Activated CD8-positive, alpha-beta memory T cell treated with anti-CD3 and anti-CD28 coated beads, Interleukin-2, amount 10 ng/mL, durations not matched to agents 7 days and 5 days (primary cell): Measurements from ENCODE around the gene GTF3C1. TPM values are rescaled to one million over a fixed set of nuclear protein-coding genes. Genes with fewer than 3 reads are reported as not detected.

Experiments
- ATAC-seq: fragments of 150-1000 bp; cut with Tn5 transposase; one replicate; pipeline ENCODE4 v1.10.0; 2021; ENCODE audit warnings: moderate library complexity
- CTCF ChIA-PET: fragments of 350-600 bp; sonication (Branson Sonifier 250); formaldehyde crosslinking; loops from one replicate; lab custom pipeline; 2021; ENCODE audit warnings: antibody characterized with exemption; lab: Charles Lee
- DNase-seq: peaks from one replicate; pipeline ENCODE4 v3.0.0-alpha.2; 2020
- H3K27ac Mint-ChIP-seq: one replicate; pipeline ENCODE4 v1.8.0; 2021; ENCODE audit warnings: mild to moderate bottlenecking, mixed read lengths
- H3K27me3 Mint-ChIP-seq: one replicate; pipeline ENCODE4 v1.8.0; 2021; ENCODE audit warnings: mixed read lengths
- H3K36me3 Mint-ChIP-seq: one replicate; pipeline ENCODE4 v1.8.0; 2021; ENCODE audit warnings: mild to moderate bottlenecking, mixed read lengths
- H3K4me1 Mint-ChIP-seq: one replicate; pipeline ENCODE4 v1.8.0; 2021; ENCODE audit warnings: mixed read lengths
- H3K4me3 Mint-ChIP-seq: one replicate; pipeline ENCODE4 v1.8.0; 2021; ENCODE audit warnings: mild to moderate bottlenecking, moderate library complexity, mixed read lengths
- H3K9me3 Mint-ChIP-seq: one replicate; pipeline ENCODE4 v1.8.0; 2022; ENCODE audit warnings: low read depth, mixed read lengths
- total RNA-seq, 2 experiments: library from RNA; stranded (reverse); gene quantifications; one replicate each; pipeline ENCODE4 v1.2.3, GENCODE V29; 2021

Gene GTF3C1
- total RNA-seq, 2 experiments from 2014 or later, result 56.1 to 58.6 TPM

- Mint-ChIP-seq H3K27ac (no peak overlapping the region), H3K4me1 (no peaks in the 10 kb centered on the region), H3K9me3 (no peaks in the 10 kb centered on the region), H3K4me3 (no peak overlapping the region), H3K27me3 (no peaks in the 10 kb centered on the region), H3K36me3 (peaks cover 48% of the 10 kb centered on the region)
- DNase-seq (no peak), ATAC-seq (no peak)
- CTCF ChIA-PET, result no interaction called here
Observed at GRCh38 chr16:27470567-27471431, 78.9 kb downstream of the GTF3C1 start.

- CTCF ChIA-PET, result no interaction called here
- no peak for ATAC-seq
- H3K4me3 Mint-ChIP-seq, result no peak overlapping the region
- H3K27me3 Mint-ChIP-seq, result no peaks in the 10 kb centered on the region
- H3K9me3 Mint-ChIP-seq, result no peaks in the 10 kb centered on the region
- no peak overlapping the region for H3K27ac Mint-ChIP-seq
- H3K4me1 Mint-ChIP-seq, result peaks cover 11% of the 10 kb centered on the region
- no peak for DNase-seq
- peaks cover 53% of the 10 kb centered on the region for H3K36me3 Mint-ChIP-seq
Observed at GRCh38 chr16:27468941-27469531, 80.7 kb downstream of the GTF3C1 start.

GRCh38 chr16:27465483-27465879, 84.2 kb downstream of the GTF3C1 start:
- no peaks in the 10 kb centered on the region for H3K9me3 Mint-ChIP-seq
- CTCF ChIA-PET, result interaction anchor here (0.8 to 1.9 kb wide), 2 partner anchors 259 to 296 kb away, joined by 3 to 6 read pairs; no protein-coding TSS in a partner anchor
- H3K4me1 Mint-ChIP-seq, result peaks cover 23% of the 10 kb centered on the region
- peaks cover 52% of the 10 kb centered on the region for H3K36me3 Mint-ChIP-seq
- ATAC-seq (no peak), DNase-seq (no peak)
- no peak overlapping the region for H3K4me3 Mint-ChIP-seq
- H3K27ac Mint-ChIP-seq, result no peak overlapping the region
- H3K27me3 Mint-ChIP-seq, result no peaks in the 10 kb centered on the region

- no peak for ATAC-seq
- H3K9me3 Mint-ChIP-seq, result no peaks in the 10 kb centered on the region
- no peaks in the 10 kb centered on the region for H3K27me3 Mint-ChIP-seq
- no peak for DNase-seq
- H3K36me3 Mint-ChIP-seq, result peaks cover 46% of the 10 kb centered on the region
- peaks cover 24% of the 10 kb centered on the region for H3K4me1 Mint-ChIP-seq
- no peak overlapping the region for H3K4me3 Mint-ChIP-seq
- CTCF ChIA-PET, result interaction anchor here (0.8 to 1.9 kb wide), 5 partner anchors 12 to 295 kb away, joined by 3 to 6 read pairs (median 3); no protein-coding TSS in a partner anchor
- H3K27ac Mint-ChIP-seq, result peak overlapping the region; percentile 46
Observed at GRCh38 chr16:27464626-27465482, 84.9 kb downstream of the GTF3C1 start.

GRCh38 chr16:27463741-27464591, 85.7 kb downstream of the GTF3C1 start:
- ATAC-seq (peak; percentile 85), DNase-seq (peak; percentile 85)
- H3K36me3 Mint-ChIP-seq, result peaks cover 39% of the 10 kb centered on the region
- no peaks in the 10 kb centered on the region for H3K27me3 Mint-ChIP-seq
- H3K4me3 Mint-ChIP-seq, result peak overlapping the region; percentile 47
- H3K27ac Mint-ChIP-seq, result peak overlapping the region; percentile 87
- H3K4me1 Mint-ChIP-seq, result peaks cover 26% of the 10 kb centered on the region
- H3K9me3 Mint-ChIP-seq, result no peaks in the 10 kb centered on the region
- CTCF ChIA-PET, result interaction anchor here (0.9 to 2.8 kb wide), 7 partner anchors 11 to 294 kb away, joined by 3 to 15 read pairs (median 5); no protein-coding TSS in a partner anchor

- Mint-ChIP-seq H3K27ac (peak overlapping the region; percentile 87), H3K36me3 (peaks cover 36% of the 10 kb centered on the region), H3K9me3 (no peaks in the 10 kb centered on the region), H3K27me3 (no peaks in the 10 kb centered on the region), H3K4me1 (peaks cover 26% of the 10 kb centered on the region), H3K4me3 (peak overlapping the region; percentile 47)
- DNase-seq (no peak), ATAC-seq (no peak)
- CTCF ChIA-PET, result interaction anchor here (0.7 to 2.8 kb wide), 14 partner anchors 10 to 353 kb away, joined by 3 to 15 read pairs (median 4); no protein-coding TSS in a partner anchor
Observed at GRCh38 chr16:27462846-27463682, 86.6 kb downstream of the GTF3C1 start.

- H3K27me3 Mint-ChIP-seq, result no peaks in the 10 kb centered on the region
- peaks cover 29% of the 10 kb centered on the region for H3K36me3 Mint-ChIP-seq
- CTCF ChIA-PET, result interaction anchor here (0.7 to 2.8 kb wide), 13 partner anchors 10 to 352 kb away, joined by 3 to 15 read pairs (median 4); no protein-coding TSS in a partner anchor
- no peak overlapping the region for H3K27ac Mint-ChIP-seq
- DNase-seq (no peak), ATAC-seq (no peak)
- H3K4me3 Mint-ChIP-seq, result no peak overlapping the region
- H3K9me3 Mint-ChIP-seq, result no peaks in the 10 kb centered on the region
- H3K4me1 Mint-ChIP-seq, result peaks cover 27% of the 10 kb centered on the region
Observed at GRCh38 chr16:27462200-27462845, 87.4 kb downstream of the GTF3C1 start.

- no peaks in the 10 kb centered on the region for H3K27me3 Mint-ChIP-seq
- no peak overlapping the region for H3K4me3 Mint-ChIP-seq
- H3K4me1 Mint-ChIP-seq, result peaks cover 34% of the 10 kb centered on the region
- peak overlapping the region; percentile 41 for H3K27ac Mint-ChIP-seq
- no peaks in the 10 kb centered on the region for H3K9me3 Mint-ChIP-seq
- CTCF ChIA-PET, result interaction anchor here (1.0 to 2.8 kb wide), 9 partner anchors 10 to 351 kb away, joined by 3 to 15 read pairs (median 4); no protein-coding TSS in a partner anchor
- H3K36me3 Mint-ChIP-seq, result peaks cover 23% of the 10 kb centered on the region
- DNase-seq (no peak), ATAC-seq (no peak)
Observed at GRCh38 chr16:27461483-27462171, 88.1 kb downstream of the GTF3C1 start.

GRCh38 chr16:27460663-27461482, 88.8 kb downstream of the GTF3C1 start:
- H3K27me3 Mint-ChIP-seq, result no peaks in the 10 kb centered on the region
- CTCF ChIA-PET, result interaction anchor here (0.7 to 1.9 kb wide), 6 partner anchors 9 to 307 kb away, joined by 3 to 6 read pairs (median 4); no protein-coding TSS in a partner anchor
- H3K27ac Mint-ChIP-seq, result peak overlapping the region; percentile 11
- DNase-seq, result no peak
- no peak for ATAC-seq
- no peak overlapping the region for H3K4me3 Mint-ChIP-seq
- H3K36me3 Mint-ChIP-seq, result peaks cover 18% of the 10 kb centered on the region
- H3K9me3 Mint-ChIP-seq, result no peaks in the 10 kb centered on the region
- H3K4me1 Mint-ChIP-seq, result peaks cover 39% of the 10 kb centered on the region

- Mint-ChIP-seq H3K27me3 (no peaks in the 10 kb centered on the region), H3K4me1 (peaks cover 44% of the 10 kb centered on the region), H3K4me3 (no peak overlapping the region), H3K9me3 (no peaks in the 10 kb centered on the region), H3K27ac (no peak overlapping the region), H3K36me3 (peaks cover 14% of the 10 kb centered on the region)
- DNase-seq (no peak), ATAC-seq (no peak)
- CTCF ChIA-PET, result interaction anchor here (0.7 to 1.9 kb wide), 6 partner anchors 10 to 306 kb away, joined by 3 to 6 read pairs (median 4); no protein-coding TSS in a partner anchor
Observed at GRCh38 chr16:27460213-27460612, 89.5 kb downstream of the GTF3C1 start.
